HEK293 (cell line): ENCODE data around the gene ZNF618.

Experiments
- CTCF ChIA-PET: fragments of 350-600 bp; formaldehyde crosslinking; extraction: SDS; loops from one replicate; lab custom pipeline; 2021; ENCODE audit warnings: antibody characterized with exemption; lab: Yijun Ruan, JAX
- POLR2A ChIA-PET: fragments of 300-600 bp; formaldehyde crosslinking; extraction: SDS; loops from one replicate; lab custom pipeline; 2020; ENCODE audit warnings: antibody characterized with exemption, inconsistent platforms; lab: Yijun Ruan, JAX
- H3K27ac ChIP-seq: fragments of 200-500 bp; sonication (Bioruptor generic); 2 replicates; pipeline ENCODE4 v1.5.1; 2014; ENCODE audit warnings: low read depth, low read length, control low read depth, inconsistent platforms; ENCODE audit errors: extremely low read depth
- H3K36me3 ChIP-seq, 2 experiments: fragments of 200-500 bp in 1 of 2; sonication (Bioruptor generic) in 1 of 2; 1 replicate in 1 of 2; 2 replicates in 1 of 2; pipeline ENCODE4 v1.5.1; 2014 to 2017; ENCODE audit warnings: inconsistent platforms in 2 of 2, low read length in 2 of 2; ENCODE audit not compliant: control insufficient read depth in 2 of 2, insufficient read depth in 1 of 2
- H3K4me1 ChIP-seq: fragments of 200-500 bp; sonication (Bioruptor generic); 2 replicates; pipeline ENCODE4 v1.5.1; 2014; ENCODE audit warnings: mild to moderate bottlenecking, low read length, inconsistent platforms; ENCODE audit not compliant: control insufficient read depth, insufficient read depth
- H3K4me3 ChIP-seq: 2 replicates; pipeline ENCODE4 v1.5.1; 2011; ENCODE audit warnings: low read depth, mild to moderate bottlenecking, control low read depth, low read length, moderate library complexity
- H3K9me3 ChIP-seq: fragments of 200-500 bp; sonication (Bioruptor generic); 2 replicates; pipeline ENCODE4 v1.5.1; 2014; ENCODE audit warnings: low read depth, low read length, inconsistent platforms; ENCODE audit not compliant: control insufficient read depth, insufficient read depth
- EGR2 ChIP-seq: fragments of 450-650 bp; formaldehyde crosslinking; IDR thresholded peaks from 2 replicates; pipeline ENCODE4 v1.5.1; 2016; ENCODE audit warnings: low read depth, missing biosample characterization, missing genetic modification characterization
- FEZF1 ChIP-seq: fragments of 450-650 bp; formaldehyde crosslinking; IDR thresholded peaks from 2 replicates; pipeline ENCODE4 v1.5.1; 2016; ENCODE audit warnings: missing biosample characterization, missing genetic modification characterization
- HIC1 ChIP-seq: fragments of 450-650 bp; formaldehyde crosslinking; IDR thresholded peaks from 2 replicates; pipeline ENCODE4 v1.5.1; 2016; ENCODE audit warnings: missing biosample characterization, missing genetic modification characterization
- PRDM6 ChIP-seq: fragments of 450-650 bp; formaldehyde crosslinking; IDR thresholded peaks from 2 replicates; pipeline ENCODE4 v1.5.1; 2017; ENCODE audit warnings: missing biosample characterization, missing genetic modification characterization
- SETDB1 ChIP-seq: IDR thresholded peaks from one replicate; pipeline ENCODE4 v1.6.1; 2017; ENCODE audit warnings: mild to moderate bottlenecking, low read length, moderate library complexity, mixed read lengths; ENCODE audit not compliant: insufficient read length
- SP2 ChIP-seq: fragments of 450-650 bp; formaldehyde crosslinking; IDR thresholded peaks from 2 replicates; pipeline ENCODE4 v1.5.1; 2016; ENCODE audit warnings: missing biosample characterization, missing genetic modification characterization
- ZBTB20 ChIP-seq: fragments of 450-650 bp; formaldehyde crosslinking; IDR thresholded peaks from 2 replicates; pipeline ENCODE4 v1.5.1; 2016; ENCODE audit warnings: missing biosample characterization, missing genetic modification characterization
- ZIC2 ChIP-seq: fragments of 450-650 bp; formaldehyde crosslinking; IDR thresholded peaks from 2 replicates; pipeline ENCODE4 v1.5.1; 2016; ENCODE audit warnings: missing biosample characterization, missing genetic modification characterization
- ZNF114 ChIP-seq: fragments of 450-650 bp; formaldehyde crosslinking; IDR thresholded peaks from 2 replicates; pipeline ENCODE4 v1.5.0; 2017; ENCODE audit warnings: missing biosample characterization, missing genetic modification characterization
- ZNF184 ChIP-seq: fragments of 450-650 bp; IDR thresholded peaks from 2 replicates; pipeline ENCODE4 v1.5.1; 2018; ENCODE audit warnings: missing biosample characterization, mild to moderate bottlenecking, missing genetic modification characterization
- ZNF2 ChIP-seq: fragments of 450-650 bp; formaldehyde crosslinking; IDR thresholded peaks from 2 replicates; pipeline ENCODE4 v1.5.1; 2016; ENCODE audit warnings: missing biosample characterization, missing genetic modification characterization
- ZNF202 ChIP-seq: fragments of 450-650 bp; formaldehyde crosslinking; IDR thresholded peaks from 2 replicates; pipeline ENCODE4 v1.5.1; 2016; ENCODE audit warnings: missing biosample characterization, missing genetic modification characterization, borderline replicate concordance
- ZNF350 ChIP-seq: fragments of 450-650 bp; formaldehyde crosslinking; IDR thresholded peaks from 2 replicates; pipeline ENCODE4 v1.5.0; 2017; ENCODE audit warnings: missing biosample characterization, mild to moderate bottlenecking, missing genetic modification characterization
- ZNF48 ChIP-seq: fragments of 450-650 bp; formaldehyde crosslinking; IDR thresholded peaks from 2 replicates; pipeline ENCODE4 v1.5.1; 2016; ENCODE audit warnings: missing biosample characterization, missing genetic modification characterization
- ZNF510 ChIP-seq: fragments of 450-650 bp; formaldehyde crosslinking; IDR thresholded peaks from 2 replicates; pipeline ENCODE4 v1.5.1; 2018; ENCODE audit warnings: mild to moderate bottlenecking, missing genetic modification characterization, missing biosample characterization; ENCODE audit not compliant: insufficient replicate concordance
- ZNF530 ChIP-seq: fragments of 450-650 bp; formaldehyde crosslinking; IDR thresholded peaks from 2 replicates; pipeline ENCODE4 v1.5.1; 2016; ENCODE audit warnings: low read depth, missing biosample characterization, missing genetic modification characterization
- ZNF560 ChIP-seq: fragments of 450-650 bp; formaldehyde crosslinking; IDR thresholded peaks from 2 replicates; pipeline ENCODE4 v1.5.1; 2017; ENCODE audit warnings: missing biosample characterization, missing genetic modification characterization, borderline replicate concordance
- ZNF600 ChIP-seq: fragments of 450-650 bp; formaldehyde crosslinking; IDR thresholded peaks from 2 replicates; pipeline ENCODE4 v1.5.1; 2016; ENCODE audit warnings: missing biosample characterization, missing genetic modification characterization
- ZNF610 ChIP-seq: fragments of 450-650 bp; formaldehyde crosslinking; IDR thresholded peaks from 2 replicates; pipeline ENCODE4 v1.5.1; 2016; ENCODE audit warnings: missing biosample characterization, missing genetic modification characterization, borderline replicate concordance
- ZNF629 ChIP-seq: fragments of 450-650 bp; formaldehyde crosslinking; IDR thresholded peaks from 2 replicates; pipeline ENCODE4 v1.5.1; 2017; ENCODE audit warnings: missing biosample characterization, missing genetic modification characterization
- ZNF639 ChIP-seq: fragments of 450-650 bp; formaldehyde crosslinking; IDR thresholded peaks from 2 replicates; pipeline ENCODE4 v1.5.1; 2016; ENCODE audit warnings: missing biosample characterization, missing genetic modification characterization
- ZNF645 ChIP-seq: fragments of 450-650 bp; formaldehyde crosslinking; IDR thresholded peaks from 2 replicates; pipeline ENCODE4; 2016; ENCODE audit warnings: missing biosample characterization, missing genetic modification characterization
- ZNF670 ChIP-seq: fragments of 450-650 bp; formaldehyde crosslinking; IDR thresholded peaks from 2 replicates; pipeline ENCODE4 v1.5.1; 2016; ENCODE audit warnings: missing biosample characterization, missing genetic modification characterization, low read depth
- ZNF692 ChIP-seq: fragments of 450-650 bp; formaldehyde crosslinking; IDR thresholded peaks from 2 replicates; pipeline ENCODE4 v1.5.1; 2016; ENCODE audit warnings: missing biosample characterization, missing genetic modification characterization
- ZNF707 ChIP-seq: fragments of 450-650 bp; formaldehyde crosslinking; IDR thresholded peaks from 2 replicates; pipeline ENCODE4 v1.5.1; 2016; ENCODE audit warnings: missing biosample characterization, missing genetic modification characterization
- ZNF776 ChIP-seq: fragments of 450-650 bp; formaldehyde crosslinking; IDR thresholded peaks from 2 replicates; pipeline ENCODE4 v1.5.0; 2017; ENCODE audit warnings: missing biosample characterization, missing genetic modification characterization, borderline replicate concordance
- ZNF777 ChIP-seq: fragments of 450-650 bp; formaldehyde crosslinking; IDR thresholded peaks from 2 replicates; pipeline ENCODE4 v1.5.1; 2017; ENCODE audit warnings: missing biosample characterization, missing genetic modification characterization, borderline replicate concordance

The ZNF618 gene

GRCh38 chr9:114078021-114078780 is 202.1 kb downstream of the ZNF618 start, which contains the start of gene AMBP:
TSS of gene AMBP (minus strand) at chr9:114078300. CDS start at chr9:114078209, 91 bp downstream.
- Histone ChIP-seq H3K4me3 (no peak within 1 kb of the TSS), H3K27ac (no peak within 1 kb of the TSS), H3K36me3 (no peaks in the 10 kb centered on the region), H3K9me3 (no peaks in the 10 kb centered on the region), H3K4me1 (no peaks in the 10 kb centered on the region)
- POLR2A ChIA-PET = no interaction called here
- TF ChIP-seq SETDB1 (no peak), ZNF600 (no peak), ZNF530 (tag by site-specific recombination) (no peak), ZNF692 (no peak), ZNF639 (tag by site-specific recombination) (no peak), ZNF629 (tag by site-specific recombination) (no peak), ZNF350 (tag by site-specific recombination) (no peak), ZBTB20 (tag by site-specific recombination) (no peak), ZNF2 (no peak), ZIC2 (tag by site-specific recombination) (no peak), ZNF48 (no peak), ZNF202 (tag by site-specific recombination) (no peak)
- CTCF ChIA-PET = interaction anchor here (1.1 to 3.1 kb wide), 2 partner anchors 30 to 213 kb away, joined by 3 to 12 read pairs; no protein-coding TSS in a partner anchor

GRCh38 chr9:114078781-114079156 is 202.7 kb downstream of the ZNF618 start:
- Histone ChIP-seq H3K9me3 (no peaks in the 10 kb centered on the region), H3K4me1 (no peaks in the 10 kb centered on the region), H3K27ac (no peak overlapping the region), H3K4me3 (no peak overlapping the region), H3K36me3 (no peaks in the 10 kb centered on the region)
- TF ChIP-seq ZNF350 (tag by site-specific recombination) (no peak), PRDM6 (tag by site-specific recombination) (no peak), ZNF776 (tag by site-specific recombination) (no peak), ZNF510 (tag by site-specific recombination) (no peak), ZIC2 (tag by site-specific recombination) (no peak), ZNF707 (tag by site-specific recombination) (no peak), SP2 (tag by site-specific recombination) (no peak), EGR2 (tag by site-specific recombination) (no peak), FEZF1 (tag by site-specific recombination) (no peak), ZNF777 (tag by site-specific recombination) (no peak), HIC1 (no peak), ZNF645 (tag by site-specific recombination) (no peak), ZNF560 (tag by site-specific recombination) (no peak), ZNF670 (tag by site-specific recombination) (no peak), ZNF114 (tag by site-specific recombination) (no peak), ZNF184 (tag by site-specific recombination) (no peak), ZNF610 (tag by site-specific recombination) (no peak)
- CTCF ChIA-PET = interaction anchor here (0.6 to 3.1 kb wide), 4 partner anchors 29 to 350 kb away, joined by 3 to 12 read pairs (median 4); no protein-coding TSS in a partner anchor
- POLR2A ChIA-PET = no interaction called here
